H9 (cell line): ENCODE measurements around the gene GDPGP1. TPM values are rescaled to one million over a fixed set of nuclear protein-coding genes. Genes with fewer than 3 reads are reported as not detected.

Source experiments
- DNase-seq: peaks from one replicate; pipeline ENCODE4 v3.0.0-alpha.2; 2017
- H2AFZ ChIP-seq: one replicate; pipeline ENCODE4 v1.6.1; 2013; ENCODE audit warnings: mild to moderate bottlenecking, low read length, control low read depth, moderate library complexity
- H2AK5ac ChIP-seq: 2 replicates; pipeline ENCODE4 v1.6.1; 2013; ENCODE audit warnings: low read length, control low read depth, mixed read lengths; ENCODE audit not compliant: insufficient read length
- H2BK120ac ChIP-seq: one replicate; pipeline ENCODE4 v1.6.1; 2013; ENCODE audit warnings: low read depth, mild to moderate bottlenecking, low read length, control low read depth, inconsistent platforms; ENCODE audit not compliant: poor library complexity, severe bottlenecking
- H2BK12ac ChIP-seq: 2 replicates; pipeline ENCODE4 v1.6.1; 2013; ENCODE audit warnings: low read length, control low read depth, mixed read lengths, low read depth; ENCODE audit not compliant: insufficient read length
- H2BK15ac ChIP-seq: 2 replicates; pipeline ENCODE4 v1.6.1; 2013; ENCODE audit warnings: low read depth, low read length, control low read depth
- H2BK20ac ChIP-seq: one replicate; pipeline ENCODE4 v1.6.1; 2013; ENCODE audit warnings: low read depth, mild to moderate bottlenecking, low read length, control low read depth, inconsistent platforms; ENCODE audit not compliant: poor library complexity, severe bottlenecking
- H2BK5ac ChIP-seq: 2 replicates; pipeline ENCODE4 v1.6.1; 2013; ENCODE audit warnings: low read length, control low read depth, mixed read lengths; ENCODE audit not compliant: insufficient read length
- H3K14ac ChIP-seq: 2 replicates; pipeline ENCODE4 v1.6.1; 2013; ENCODE audit warnings: low read length, control low read depth; ENCODE audit not compliant: insufficient read depth
- H3K18ac ChIP-seq: 2 replicates; pipeline ENCODE4 v1.6.1; 2013; ENCODE audit warnings: low read depth, mild to moderate bottlenecking, mixed read lengths, low read length, control low read depth; ENCODE audit not compliant: insufficient read length
- H3K23ac ChIP-seq: 2 replicates; pipeline ENCODE4 v1.6.1; 2013; ENCODE audit warnings: low read length, control low read depth, mixed read lengths, low read depth; ENCODE audit not compliant: insufficient read length
- H3K23me2 ChIP-seq: 2 replicates; pipeline ENCODE4 v1.6.1; 2013; ENCODE audit warnings: low read depth, mild to moderate bottlenecking, mixed read lengths, low read length, control low read depth; ENCODE audit not compliant: insufficient read length, poor library complexity, severe bottlenecking
- H3K27ac ChIP-seq: 2 replicates; pipeline ENCODE4 v1.5.1; 2013; ENCODE audit warnings: low read length, control low read depth, mixed read lengths, low read depth; ENCODE audit not compliant: insufficient read length
- H3K27me3 ChIP-seq: 2 replicates; pipeline ENCODE4 v1.6.1; 2013; ENCODE audit warnings: low read length, control low read depth, inconsistent platforms; ENCODE audit not compliant: insufficient read depth
- H3K4ac ChIP-seq: 2 replicates; pipeline ENCODE4 v1.6.1; 2013; ENCODE audit warnings: low read depth, mild to moderate bottlenecking, control low read depth, inconsistent platforms, low read length, moderate library complexity
- H3K4me1 ChIP-seq: 2 replicates; pipeline ENCODE4 v1.6.1; 2013; ENCODE audit warnings: low read length, control low read depth, inconsistent platforms; ENCODE audit not compliant: insufficient read depth
- H3K4me2 ChIP-seq: 2 replicates; pipeline ENCODE4 v1.6.1; 2013; ENCODE audit warnings: low read length, control low read depth, mixed read lengths; ENCODE audit not compliant: insufficient read length, insufficient read depth
- H3K56ac ChIP-seq: 2 replicates; pipeline ENCODE4 v1.6.1; 2013; ENCODE audit warnings: low read depth, mild to moderate bottlenecking, mixed read lengths, low read length, control low read depth; ENCODE audit not compliant: insufficient read length
- H3K79me1 ChIP-seq: 2 replicates; pipeline ENCODE4 v1.6.1; 2013; ENCODE audit warnings: low read depth, mild to moderate bottlenecking, moderate library complexity, low read length, control low read depth, inconsistent platforms; ENCODE audit not compliant: insufficient read depth, poor library complexity, severe bottlenecking
- H3K79me2 ChIP-seq: 2 replicates; pipeline ENCODE4 v1.6.1; 2013; ENCODE audit warnings: low read length, control low read depth, inconsistent platforms; ENCODE audit not compliant: insufficient read depth
- H3K9ac ChIP-seq: 2 replicates; pipeline ENCODE4 v1.6.1; 2013; ENCODE audit warnings: low read length, control low read depth, mixed read lengths; ENCODE audit not compliant: insufficient read length; ENCODE audit errors: extremely low read depth
- H3K9me3 ChIP-seq: one replicate; pipeline ENCODE4 v1.6.1; 2013; ENCODE audit warnings: low read depth, low read length, inconsistent platforms; ENCODE audit not compliant: control insufficient read depth
- H3T11ph ChIP-seq: one replicate; pipeline ENCODE4 v1.6.1; 2013; ENCODE audit warnings: mild to moderate bottlenecking, low read length, control low read depth, inconsistent platforms
- H4K20me1 ChIP-seq: one replicate; pipeline ENCODE4 v1.6.1; 2013; ENCODE audit not compliant: control insufficient read depth, insufficient read length, insufficient read depth
- H4K5ac ChIP-seq: 2 replicates; pipeline ENCODE4 v1.6.1; 2013; ENCODE audit warnings: low read depth, mild to moderate bottlenecking, mixed read lengths, low read length, control low read depth; ENCODE audit not compliant: insufficient read length
- H4K8ac ChIP-seq: replicated peaks from 2 replicates; pipeline ENCODE4 v1.6.1; 2013; ENCODE audit warnings: low read length, control low read depth, mixed read lengths, low read depth; ENCODE audit not compliant: insufficient read length
- H4K91ac ChIP-seq: 2 replicates; pipeline ENCODE4 v1.6.1; 2013; ENCODE audit warnings: low read depth, mild to moderate bottlenecking, moderate library complexity, mixed read lengths, low read length, control low read depth; ENCODE audit not compliant: insufficient read length
- H3K27ac Mint-ChIP-seq, 3 experiments: 2 replicates in 2 of 3; 3 replicates in 1 of 3; pipeline ENCODE4 v1.8.0; 2020 to 2021; ENCODE audit warnings: mixed read lengths in 3 of 3, mild to moderate bottlenecking in 1 of 3, moderate library complexity in 1 of 3
- H3K27me3 Mint-ChIP-seq: 2 replicates; pipeline ENCODE4 v1.8.0; 2021; ENCODE audit warnings: low read depth, mild to moderate bottlenecking, moderate library complexity, mixed read lengths
- H3K36me3 Mint-ChIP-seq, 3 experiments: 2 replicates in 2 of 3; 3 replicates in 1 of 3; pipeline ENCODE4 v1.8.0; 2020 to 2021; ENCODE audit warnings: low read depth in 3 of 3, mixed read lengths in 3 of 3; ENCODE audit not compliant: insufficient read depth in 1 of 3
- H3K4me1 Mint-ChIP-seq, 2 experiments: 2 replicates each; pipeline ENCODE4 v1.8.0; 2020; ENCODE audit warnings: mixed read lengths in 2 of 2
- H3K4me3 Mint-ChIP-seq, 2 experiments: 2 replicates in 1 of 2; 3 replicates in 1 of 2; pipeline ENCODE4 v1.8.0; 2020 to 2021; ENCODE audit warnings: mild to moderate bottlenecking in 2 of 2, mixed read lengths in 2 of 2, moderate library complexity in 1 of 2
- H3K9me3 Mint-ChIP-seq, 2 experiments: 2 replicates in 1 of 2; 3 replicates in 1 of 2; pipeline ENCODE4 v1.8.0; 2020; ENCODE audit warnings: mild to moderate bottlenecking in 2 of 2, mixed read lengths in 2 of 2, moderate library complexity in 1 of 2
- CTCF ChIP-seq: fragments of 200-600 bp; sonication (generic); conservative IDR thresholded peaks from 3 replicates; pipeline ENCODE4 v1.8.0; 2021; ENCODE audit warnings: antibody characterized with exemption, mild to moderate bottlenecking
- WGBS: extraction: QIAGEN DNeasy Blood & Tissue Kit; methylation state at CpG from one replicate; pipeline ENCODE4 v1.1.7; 2013; ENCODE audit warnings: missing lambda C conversion rate, low lambda C conversion rate, mixed read lengths; ENCODE audit not compliant: insufficient read length; ENCODE audit errors: extremely low coverage; 5-methylcytosine and 5-hydroxymethylcytosine counted together
- total RNA-seq: library from RNA; stranded (reverse); gene quantifications from 2 replicates; pipeline ENCODE4 v1.2.1, GENCODE V29; 2021

GDPGP1 gene
- total RNA-seq, 1 experiment from 2014 or later: 6.7 TPM

DNA sequence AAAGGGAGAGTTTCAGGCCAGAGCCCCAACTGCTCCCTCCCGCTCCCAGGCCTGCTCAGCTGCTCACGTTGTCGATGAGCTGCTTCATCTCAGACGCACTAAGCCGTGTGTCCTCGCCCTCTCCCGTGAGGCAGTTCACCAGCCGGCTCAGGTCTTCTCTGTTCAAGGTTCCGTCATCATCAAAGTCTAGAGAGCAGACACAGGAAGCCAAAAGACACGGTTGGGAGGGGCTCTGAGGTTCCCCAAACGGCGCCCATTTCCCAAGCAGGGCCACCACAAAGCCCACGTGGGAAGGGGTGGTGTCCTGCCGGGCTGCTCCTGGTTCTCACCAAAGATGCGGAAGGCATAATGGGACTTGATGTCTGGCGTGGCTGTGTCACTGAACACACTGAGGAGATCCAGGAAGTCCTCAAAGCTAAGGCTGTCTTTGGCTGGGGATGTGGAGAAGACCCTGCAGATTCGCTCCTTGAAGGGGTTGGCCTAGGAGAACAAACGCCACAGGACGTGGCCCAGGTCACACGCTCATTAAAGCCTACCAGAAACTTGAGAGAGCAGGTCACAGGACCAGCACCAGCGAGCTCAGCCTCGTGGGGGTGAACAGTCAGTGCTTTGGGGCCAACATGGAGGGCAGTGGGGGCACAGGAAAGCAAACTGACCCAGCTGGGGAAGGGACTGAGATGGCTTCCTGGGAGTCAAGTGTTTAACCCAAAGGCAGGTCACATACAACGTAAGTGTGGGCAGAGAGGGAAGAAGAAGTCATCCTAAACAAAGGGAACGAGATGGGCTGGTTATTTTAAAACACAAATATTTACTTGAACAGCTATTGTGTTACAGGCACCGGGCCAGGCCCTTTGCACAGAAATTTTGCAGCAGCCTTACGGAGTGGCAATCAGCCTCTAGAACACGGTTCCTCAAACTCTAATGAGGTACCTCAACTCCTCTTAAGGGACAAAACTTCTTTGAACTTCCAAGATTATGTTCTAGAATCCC lies 2.7 kb upstream of the GDPGP1 start:
- Histone ChIP-seq H2BK5ac (no peak overlapping the region), H3K56ac (no peak overlapping the region), H3K4me1 (no peaks in the 10 kb centered on the region; the same call in 1 of the 2 replicates), H2BK15ac (no peak overlapping the region), H3K14ac (no peak overlapping the region), H3K23ac (no peak overlapping the region), H3K18ac (no peak overlapping the region), H2BK12ac (no peak overlapping the region), H2BK20ac (no peak overlapping the region), H4K20me1 (no peaks in the 10 kb centered on the region), H3K27me3 (no peaks in the 10 kb centered on the region), H4K91ac (no peak overlapping the region), H3K79me2 (no peaks in the 10 kb centered on the region), H3K27ac (no peak overlapping the region), H3T11ph (no peak overlapping the region), H3K9ac (no peak overlapping the region), H3K4ac (no peak overlapping the region), H2AFZ (no peak overlapping the region), H3K79me1 (no peaks in the 10 kb centered on the region), H2AK5ac (no peak overlapping the region), H2BK120ac (no peak overlapping the region), H3K4me2 (no peak overlapping the region), H4K8ac (no peak overlapping the region), H3K23me2 (peaks cover 12% of the 10 kb centered on the region), H4K5ac (no peak overlapping the region), H3K9me3 (no peaks in the 10 kb centered on the region)
- Mint-ChIP-seq H3K4me3 (peak overlapping the region; percentile 13 to 25; a peak in 1 of 5 replicates), H3K36me3 (peaks cover 15 to 41% (median 34%) of the 10 kb centered on the region in 3 experiments), H3K27ac (0 out of 7 replicates have a peak overlapping the region, but pooled peaks of 1 of the 3 experiments have one; percentile 66), H3K4me1 (peaks cover 15 to 16% of the 10 kb centered on the region in 2 experiments), H3K9me3 (no peaks in the 10 kb centered on the region), H3K27me3 (peaks cover 1% of the 10 kb centered on the region; the same call in 1 of the 2 replicates)
- TF ChIP-seq CTCF: no peak
- DNase-seq: no peak
- no CpG with 5 or more reads among the region's 27 CpGs for WGBS
